Liver (tissue), 3 donors: ENCODE measurements around the gene CAPN15.
"Not testable (repeated sequence)": the region's sequence is repeated elsewhere in the genome, so short reads cannot be mapped to it uniquely, and the experiment has no call there.

ENCODE experiments used
- ATF3 ChIP-seq: IDR thresholded peaks from 2 replicates; pipeline ENCODE4 v1.6.1; 2016; ENCODE audit warnings: antibody characterized with exemption
- FOXA1 ChIP-seq: IDR thresholded peaks from 2 replicates; pipeline ENCODE4 v1.6.1; 2016; ENCODE audit warnings: antibody characterized with exemption
- GABPA ChIP-seq, 2 donors: IDR thresholded peaks in 1 of 2; conservative IDR thresholded peaks in 1 of 2; 2 replicates each; pipeline ENCODE4 v1.6.1; 2016; ENCODE audit warnings: antibody characterized with exemption in 2 of 2, mild to moderate bottlenecking in 1 of 2, moderate library complexity in 1 of 2
- JUND ChIP-seq, 2 donors: IDR thresholded peaks; 2 replicates each; pipeline ENCODE4 v1.6.1; 2016; ENCODE audit warnings: antibody characterized with exemption in 2 of 2
- RAD21 ChIP-seq, 2 donors: IDR thresholded peaks; 2 replicates each; pipeline ENCODE4 v1.6.1; 2016; ENCODE audit warnings: antibody characterized with exemption in 2 of 2, mild to moderate bottlenecking in 2 of 2
- SP1 ChIP-seq: IDR thresholded peaks from 2 replicates; pipeline ENCODE4 v1.6.1; 2018; ENCODE audit warnings: antibody characterized with exemption, mild to moderate bottlenecking
- YY1 ChIP-seq: IDR thresholded peaks from 2 replicates; pipeline ENCODE4 v1.6.1; 2016; ENCODE audit warnings: antibody characterized with exemption, mild to moderate bottlenecking
- TF ChIP-seq, protein P1 (sequence below): IDR thresholded peaks from 2 replicates; pipeline ENCODE4 v1.6.1; 2016; ENCODE audit warnings: antibody characterized with exemption
- TF ChIP-seq, protein P2 (sequence below): fragments of 150-350 bp; IDR thresholded peaks from 2 replicates; pipeline ENCODE4 v1.5.1; 2017; ENCODE audit warnings: improper control_type of control experiment, low read depth, low read length; ENCODE audit not compliant: missing input control
- TF ChIP-seq, protein P3 (sequence below): IDR thresholded peaks from 2 replicates; pipeline ENCODE4 v1.6.1; 2016; ENCODE audit warnings: antibody characterized with exemption
- TF ChIP-seq, protein P4 (sequence below): IDR thresholded peaks from 2 replicates; pipeline ENCODE4 v1.6.1; 2016; ENCODE audit warnings: antibody characterized with exemption, mild to moderate bottlenecking
- donor health status: healthy.
- donor health status: healthy.

DNA sequence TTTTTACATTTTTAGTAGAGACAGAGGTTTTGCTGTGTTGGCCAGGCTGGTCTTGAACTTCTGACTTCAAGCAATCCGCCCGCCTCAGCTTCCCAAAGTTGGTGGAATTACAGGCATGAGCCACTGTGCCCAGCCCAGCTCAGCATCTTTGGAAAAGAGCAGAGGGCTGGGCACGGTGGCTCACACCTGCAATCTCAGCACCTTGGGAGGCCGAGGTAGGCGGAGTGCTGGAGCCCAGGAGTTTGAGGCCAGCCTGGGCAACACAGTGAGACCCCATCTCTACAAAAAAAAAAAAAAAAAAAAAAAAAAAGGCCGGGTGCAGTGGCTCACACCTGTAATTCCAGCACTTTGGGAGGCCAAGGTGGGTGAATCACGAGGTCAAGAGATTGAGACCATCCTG is 70.1 kb downstream of the CAPN15 start:
- TF ChIP-seq, protein P1, sequence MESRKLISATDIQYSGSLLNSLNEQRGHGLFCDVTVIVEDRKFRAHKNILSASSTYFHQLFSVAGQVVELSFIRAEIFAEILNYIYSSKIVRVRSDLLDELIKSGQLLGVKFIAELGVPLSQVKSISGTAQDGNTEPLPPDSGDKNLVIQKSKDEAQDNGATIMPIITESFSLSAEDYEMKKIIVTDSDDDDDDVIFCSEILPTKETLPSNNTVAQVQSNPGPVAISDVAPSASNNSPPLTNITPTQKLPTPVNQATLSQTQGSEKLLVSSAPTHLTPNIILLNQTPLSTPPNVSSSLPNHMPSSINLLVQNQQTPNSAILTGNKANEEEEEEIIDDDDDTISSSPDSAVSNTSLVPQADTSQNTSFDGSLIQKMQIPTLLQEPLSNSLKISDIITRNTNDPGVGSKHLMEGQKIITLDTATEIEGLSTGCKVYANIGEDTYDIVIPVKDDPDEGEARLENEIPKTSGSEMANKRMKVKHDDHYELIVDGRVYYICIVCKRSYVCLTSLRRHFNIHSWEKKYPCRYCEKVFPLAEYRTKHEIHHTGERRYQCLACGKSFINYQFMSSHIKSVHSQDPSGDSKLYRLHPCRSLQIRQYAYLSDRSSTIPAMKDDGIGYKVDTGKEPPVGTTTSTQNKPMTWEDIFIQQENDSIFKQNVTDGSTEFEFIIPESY = not testable (repeated sequence)
- not testable (repeated sequence) for TF ChIP-seq ATF3; JUND (IDR thresholded peaks at IDR 0.05); GABPA (IDR thresholded peaks at IDR 0.05 in 1 of 2, conservative IDR thresholded peaks at IDR 0.05 in 1 of 2); YY1; RAD21 (IDR thresholded peaks at IDR 0.05); SP1; FOXA1
- TF ChIP-seq, protein P2, sequence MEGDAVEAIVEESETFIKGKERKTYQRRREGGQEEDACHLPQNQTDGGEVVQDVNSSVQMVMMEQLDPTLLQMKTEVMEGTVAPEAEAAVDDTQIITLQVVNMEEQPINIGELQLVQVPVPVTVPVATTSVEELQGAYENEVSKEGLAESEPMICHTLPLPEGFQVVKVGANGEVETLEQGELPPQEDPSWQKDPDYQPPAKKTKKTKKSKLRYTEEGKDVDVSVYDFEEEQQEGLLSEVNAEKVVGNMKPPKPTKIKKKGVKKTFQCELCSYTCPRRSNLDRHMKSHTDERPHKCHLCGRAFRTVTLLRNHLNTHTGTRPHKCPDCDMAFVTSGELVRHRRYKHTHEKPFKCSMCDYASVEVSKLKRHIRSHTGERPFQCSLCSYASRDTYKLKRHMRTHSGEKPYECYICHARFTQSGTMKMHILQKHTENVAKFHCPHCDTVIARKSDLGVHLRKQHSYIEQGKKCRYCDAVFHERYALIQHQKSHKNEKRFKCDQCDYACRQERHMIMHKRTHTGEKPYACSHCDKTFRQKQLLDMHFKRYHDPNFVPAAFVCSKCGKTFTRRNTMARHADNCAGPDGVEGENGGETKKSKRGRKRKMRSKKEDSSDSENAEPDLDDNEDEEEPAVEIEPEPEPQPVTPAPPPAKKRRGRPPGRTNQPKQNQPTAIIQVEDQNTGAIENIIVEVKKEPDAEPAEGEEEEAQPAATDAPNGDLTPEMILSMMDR = not testable (repeated sequence)
- TF ChIP-seq, protein P3, sequence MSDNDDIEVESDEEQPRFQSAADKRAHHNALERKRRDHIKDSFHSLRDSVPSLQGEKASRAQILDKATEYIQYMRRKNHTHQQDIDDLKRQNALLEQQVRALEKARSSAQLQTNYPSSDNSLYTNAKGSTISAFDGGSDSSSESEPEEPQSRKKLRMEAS = not testable (repeated sequence)
- TF ChIP-seq, protein P4, sequence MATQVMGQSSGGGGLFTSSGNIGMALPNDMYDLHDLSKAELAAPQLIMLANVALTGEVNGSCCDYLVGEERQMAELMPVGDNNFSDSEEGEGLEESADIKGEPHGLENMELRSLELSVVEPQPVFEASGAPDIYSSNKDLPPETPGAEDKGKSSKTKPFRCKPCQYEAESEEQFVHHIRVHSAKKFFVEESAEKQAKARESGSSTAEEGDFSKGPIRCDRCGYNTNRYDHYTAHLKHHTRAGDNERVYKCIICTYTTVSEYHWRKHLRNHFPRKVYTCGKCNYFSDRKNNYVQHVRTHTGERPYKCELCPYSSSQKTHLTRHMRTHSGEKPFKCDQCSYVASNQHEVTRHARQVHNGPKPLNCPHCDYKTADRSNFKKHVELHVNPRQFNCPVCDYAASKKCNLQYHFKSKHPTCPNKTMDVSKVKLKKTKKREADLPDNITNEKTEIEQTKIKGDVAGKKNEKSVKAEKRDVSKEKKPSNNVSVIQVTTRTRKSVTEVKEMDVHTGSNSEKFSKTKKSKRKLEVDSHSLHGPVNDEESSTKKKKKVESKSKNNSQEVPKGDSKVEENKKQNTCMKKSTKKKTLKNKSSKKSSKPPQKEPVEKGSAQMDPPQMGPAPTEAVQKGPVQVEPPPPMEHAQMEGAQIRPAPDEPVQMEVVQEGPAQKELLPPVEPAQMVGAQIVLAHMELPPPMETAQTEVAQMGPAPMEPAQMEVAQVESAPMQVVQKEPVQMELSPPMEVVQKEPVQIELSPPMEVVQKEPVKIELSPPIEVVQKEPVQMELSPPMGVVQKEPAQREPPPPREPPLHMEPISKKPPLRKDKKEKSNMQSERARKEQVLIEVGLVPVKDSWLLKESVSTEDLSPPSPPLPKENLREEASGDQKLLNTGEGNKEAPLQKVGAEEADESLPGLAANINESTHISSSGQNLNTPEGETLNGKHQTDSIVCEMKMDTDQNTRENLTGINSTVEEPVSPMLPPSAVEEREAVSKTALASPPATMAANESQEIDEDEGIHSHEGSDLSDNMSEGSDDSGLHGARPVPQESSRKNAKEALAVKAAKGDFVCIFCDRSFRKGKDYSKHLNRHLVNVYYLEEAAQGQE = not testable (repeated sequence)
